HG03159 (cell line): ENCODE results near the gene TEX101.
"Not testable (repeated sequence)": the region's sequence is repeated elsewhere in the genome, so short reads cannot be mapped to it uniquely, and the experiment has no call there.

ENCODE experiments used
- ATAC-seq: cut with Tn5 transposase; IDR thresholded peaks from one replicate; pipeline ENCODE4 v1.9.1; 2021; ENCODE audit warnings: mild to moderate bottlenecking, moderate library complexity; ENCODE audit not compliant: unreplicated experiment

The TEX101 gene

GRCh38 chr19:43416951-43417623 is 2.4 kb downstream of the TEX101 start:
- no peak for ATAC-seq

- no peak for ATAC-seq
Measured at GRCh38 chr19:43420954-43421353, 6.3 kb downstream of the TEX101 start.

DNA sequence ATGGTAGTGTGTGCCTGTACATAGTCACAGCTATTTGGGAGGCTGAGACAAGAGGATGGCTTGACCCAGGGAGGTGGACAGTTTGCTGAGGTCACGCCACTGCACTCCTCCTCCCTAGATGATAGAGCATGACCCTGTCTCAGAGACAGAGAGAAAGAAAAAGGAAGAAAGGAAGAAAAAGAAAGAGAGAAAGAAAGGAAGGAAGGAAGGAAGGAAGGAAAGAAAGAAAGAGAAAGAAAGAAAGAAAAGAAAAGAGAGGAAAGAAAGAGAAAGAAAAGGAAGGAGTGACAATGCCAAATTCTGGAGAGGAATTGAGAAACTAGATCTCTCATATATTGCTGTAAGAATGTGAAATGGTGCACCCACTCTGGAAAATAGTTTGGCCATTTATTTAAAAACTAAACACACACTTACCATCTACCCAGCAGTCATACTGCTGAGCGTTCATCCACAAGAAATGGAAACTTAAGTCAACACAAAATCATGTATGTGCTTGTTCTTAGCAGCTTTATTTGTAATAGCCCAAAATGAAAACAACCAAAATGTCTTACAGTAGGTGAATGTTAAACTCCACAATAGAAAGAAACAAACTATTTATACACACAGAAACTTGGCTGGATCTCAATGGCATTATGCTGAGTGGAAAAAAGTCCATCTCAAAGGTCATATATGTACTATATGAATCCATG is 7.5 kb downstream of the TEX101 start:
- ATAC-seq = no peak

DNA sequence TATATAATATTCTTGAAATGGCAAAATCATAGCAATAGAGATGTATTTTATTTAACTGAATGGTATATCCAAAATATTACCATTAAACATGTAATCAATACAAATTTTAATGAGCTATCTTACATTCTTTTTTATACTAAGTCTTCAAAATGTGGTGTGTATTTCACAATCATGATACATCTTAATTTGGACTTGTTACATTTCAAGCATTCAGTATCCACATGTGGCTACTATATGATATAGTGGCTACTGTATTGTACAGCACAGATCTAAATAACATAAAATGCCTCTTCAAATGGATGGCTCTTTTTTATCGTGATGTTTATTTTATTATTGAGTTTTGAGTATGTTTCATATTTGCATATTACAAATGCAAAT is 8.0 kb downstream of the TEX101 start:
- no peak for ATAC-seq

DNA sequence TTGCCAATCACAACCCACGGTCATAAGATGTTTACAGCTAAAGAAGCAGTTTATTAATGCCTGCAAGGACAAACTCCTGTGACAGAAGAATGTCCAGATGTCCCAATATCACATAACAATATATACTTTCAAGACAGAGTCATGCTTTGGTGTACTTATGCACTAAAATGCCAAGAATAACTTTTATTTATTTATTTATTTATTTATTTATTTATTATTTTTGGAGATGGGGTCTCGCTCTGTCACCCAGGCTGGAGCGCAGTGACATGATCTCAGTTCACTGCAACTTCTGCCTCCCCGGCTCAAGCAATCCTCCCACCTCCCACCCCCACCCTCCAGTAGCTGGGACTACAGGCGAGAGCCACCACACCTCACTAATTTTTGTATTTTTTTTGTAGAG is 9.1 kb downstream of the TEX101 start:
- ATAC-seq = no peak

DNA sequence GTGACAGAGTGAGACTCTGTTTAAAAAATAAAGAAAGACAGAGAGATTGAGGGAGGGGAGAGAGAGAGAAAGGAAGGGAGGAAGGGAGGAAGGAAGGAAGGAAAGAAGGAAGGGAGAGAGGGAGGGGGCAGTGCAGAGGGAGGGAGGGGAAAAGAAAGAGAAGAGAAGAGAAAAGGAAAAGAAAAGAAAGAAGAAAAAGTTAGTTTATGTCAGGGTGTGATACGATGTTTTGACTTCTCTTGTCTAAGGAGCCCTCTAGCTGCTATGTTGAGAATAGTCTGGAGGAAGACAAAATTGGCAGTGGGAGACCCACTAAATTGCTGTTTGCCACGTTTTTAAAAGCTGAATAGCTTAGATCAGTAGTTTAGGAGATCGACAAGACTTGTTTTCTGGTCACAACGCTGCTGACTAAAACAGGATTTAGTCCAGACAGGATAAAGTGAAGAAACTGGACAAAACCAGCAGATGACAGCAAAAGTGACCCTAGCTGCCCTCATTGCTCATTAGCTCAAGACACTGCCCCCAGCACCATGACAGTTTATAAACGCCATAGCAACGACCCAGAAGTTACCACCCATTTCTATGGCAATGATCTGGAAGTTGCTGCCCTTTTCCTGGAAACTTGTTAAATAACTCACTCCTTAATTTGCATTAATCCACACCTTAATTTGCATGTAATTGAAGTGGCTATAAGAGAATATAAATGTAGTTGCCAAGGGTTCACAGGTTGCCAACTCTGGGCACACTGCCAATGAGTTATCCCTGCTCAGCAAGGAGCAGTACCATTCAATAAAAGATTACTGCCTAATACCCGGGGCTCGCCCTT is 11.1 kb downstream of the TEX101 start:
- ATAC-seq = no peak

DNA sequence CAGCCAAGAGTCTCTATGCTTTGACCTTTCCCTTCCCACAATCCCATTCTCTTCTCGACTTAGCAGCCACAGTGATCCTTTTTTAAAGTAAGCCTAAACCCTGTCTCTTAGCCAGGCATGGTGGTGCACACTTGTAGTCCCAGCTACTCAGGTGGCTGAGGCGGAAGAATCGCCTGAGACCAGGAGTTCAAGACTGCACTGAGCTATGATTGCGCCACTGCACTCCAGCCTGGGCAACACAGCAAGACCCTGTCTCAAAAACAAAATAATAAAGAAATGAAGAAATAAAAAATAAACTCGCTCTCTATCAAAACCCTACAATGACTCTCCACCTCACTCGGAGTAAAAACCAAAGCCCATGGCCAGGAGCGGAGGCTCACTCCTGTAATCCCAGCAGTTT is 14.7 kb downstream of the TEX101 start:
- ATAC-seq = no peak

- ATAC-seq = no peak
Measured at GRCh38 chr19:43430142-43430710, 15.5 kb downstream of the TEX101 start.

DNA sequence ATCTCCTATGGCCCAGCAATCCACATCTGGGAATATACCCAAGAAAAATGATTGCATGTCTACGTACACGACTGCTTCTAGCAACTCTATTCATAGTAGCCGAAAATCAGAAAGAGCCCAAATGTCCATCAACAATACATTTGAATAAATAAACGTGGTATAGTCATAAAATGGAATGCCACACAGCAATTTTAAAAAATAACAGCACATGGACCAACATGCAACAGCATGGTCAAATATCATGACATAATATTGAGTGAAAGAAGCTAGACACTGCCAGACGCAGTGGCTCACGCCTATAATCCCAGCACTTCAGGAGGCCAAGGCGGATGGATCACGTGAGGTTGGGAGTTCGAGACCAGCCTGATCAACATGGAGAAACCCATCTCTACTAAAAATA is 16.3 kb downstream of the TEX101 start:
- ATAC-seq = no peak

DNA sequence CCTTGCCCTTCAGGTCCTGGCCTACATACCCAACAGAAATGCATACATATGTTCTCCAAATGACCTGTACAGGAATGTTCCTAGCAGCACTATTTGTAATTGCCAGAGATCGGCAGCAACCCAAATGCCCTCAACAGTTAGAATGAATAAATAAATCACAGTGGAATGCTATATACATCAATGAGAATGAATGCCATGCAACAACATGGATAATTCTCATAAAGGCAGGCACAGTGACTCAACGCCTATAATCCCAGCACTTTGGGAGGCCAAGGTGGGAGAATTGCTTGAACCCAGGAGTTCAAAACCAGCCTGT is 18.6 kb downstream of the TEX101 start:
- ATAC-seq = no peak

DNA sequence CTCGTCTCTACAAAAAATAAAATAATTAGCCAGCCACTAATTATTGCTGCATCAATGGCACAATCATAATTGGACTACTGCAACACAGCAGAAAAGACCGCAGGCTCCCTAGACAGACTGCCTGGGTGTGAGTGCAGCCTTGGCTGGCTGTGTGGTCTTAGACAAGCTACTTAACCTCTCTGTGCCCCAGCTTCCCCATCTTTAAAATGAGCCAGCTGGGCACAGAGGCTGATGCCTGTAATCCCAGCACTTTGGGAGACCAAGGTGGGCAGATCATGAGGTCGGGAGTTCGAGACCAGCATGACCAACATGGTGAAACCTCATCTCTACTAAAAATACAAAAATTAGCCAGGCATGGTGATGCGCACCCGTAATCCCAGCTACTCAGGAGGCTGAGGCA is 19.0 kb downstream of the TEX101 start:
- no peak for ATAC-seq

DNA sequence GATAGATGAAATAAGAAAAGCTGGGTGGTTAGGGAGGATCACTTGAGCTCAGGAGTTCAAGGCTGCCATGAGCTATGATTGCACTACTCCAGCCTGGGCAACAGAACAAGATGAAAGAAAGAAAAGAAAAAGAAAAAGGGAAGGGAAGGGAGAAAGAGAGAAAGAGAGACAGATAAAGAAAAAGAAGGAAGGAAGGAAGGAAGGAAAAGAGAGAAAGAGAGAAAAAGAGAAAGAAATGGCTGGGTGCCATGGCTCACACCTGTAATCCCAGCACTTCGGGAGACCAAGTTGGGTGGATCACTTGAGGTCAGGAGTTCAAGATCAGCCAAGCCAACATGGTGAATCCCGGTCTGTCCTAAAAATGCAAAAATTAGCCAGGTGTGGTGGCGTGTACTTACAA is 21.1 kb downstream of the TEX101 start:
- ATAC-seq = no peak

DNA sequence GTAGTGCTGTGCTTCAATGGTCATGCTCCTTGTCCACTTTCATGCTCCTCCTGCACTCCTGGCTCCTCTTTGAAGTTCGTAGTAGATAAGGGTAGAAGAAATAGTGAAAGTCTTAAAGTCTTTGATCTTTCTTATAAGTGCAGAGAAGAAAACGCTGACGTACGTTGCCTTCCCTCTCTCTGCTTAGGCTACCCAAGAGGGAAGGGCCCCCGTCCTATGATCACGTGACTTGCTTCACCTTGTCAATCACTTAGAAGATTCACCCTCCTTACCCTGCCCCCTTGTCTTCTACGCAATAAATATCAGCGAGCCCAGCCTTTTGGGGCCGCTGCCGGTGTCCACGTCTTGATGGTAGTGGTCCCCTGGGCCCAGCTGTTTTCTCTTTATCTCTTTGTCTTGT is 22.6 kb downstream of the TEX101 start:
- not testable (repeated sequence) for ATAC-seq

DNA sequence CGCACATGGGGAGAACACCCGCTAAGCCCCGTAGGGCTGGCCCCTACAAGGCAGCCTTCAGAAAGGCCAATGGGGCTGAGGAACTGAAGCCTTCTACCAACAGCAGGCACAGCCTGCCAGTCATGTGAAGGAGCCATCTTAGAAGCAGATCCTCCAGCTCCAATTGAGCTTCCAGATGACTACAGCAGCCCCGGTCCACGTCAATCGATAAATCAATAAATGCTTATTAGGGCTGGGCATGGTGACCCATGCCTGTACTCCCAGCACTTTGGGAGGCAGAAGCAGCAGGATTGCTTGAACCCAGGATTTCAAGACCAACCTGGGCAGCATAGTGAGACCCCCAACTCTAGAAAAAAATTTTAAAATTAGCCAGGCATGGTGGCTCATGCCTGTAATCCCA is 23.0 kb downstream of the TEX101 start:
- no peak for ATAC-seq

DNA sequence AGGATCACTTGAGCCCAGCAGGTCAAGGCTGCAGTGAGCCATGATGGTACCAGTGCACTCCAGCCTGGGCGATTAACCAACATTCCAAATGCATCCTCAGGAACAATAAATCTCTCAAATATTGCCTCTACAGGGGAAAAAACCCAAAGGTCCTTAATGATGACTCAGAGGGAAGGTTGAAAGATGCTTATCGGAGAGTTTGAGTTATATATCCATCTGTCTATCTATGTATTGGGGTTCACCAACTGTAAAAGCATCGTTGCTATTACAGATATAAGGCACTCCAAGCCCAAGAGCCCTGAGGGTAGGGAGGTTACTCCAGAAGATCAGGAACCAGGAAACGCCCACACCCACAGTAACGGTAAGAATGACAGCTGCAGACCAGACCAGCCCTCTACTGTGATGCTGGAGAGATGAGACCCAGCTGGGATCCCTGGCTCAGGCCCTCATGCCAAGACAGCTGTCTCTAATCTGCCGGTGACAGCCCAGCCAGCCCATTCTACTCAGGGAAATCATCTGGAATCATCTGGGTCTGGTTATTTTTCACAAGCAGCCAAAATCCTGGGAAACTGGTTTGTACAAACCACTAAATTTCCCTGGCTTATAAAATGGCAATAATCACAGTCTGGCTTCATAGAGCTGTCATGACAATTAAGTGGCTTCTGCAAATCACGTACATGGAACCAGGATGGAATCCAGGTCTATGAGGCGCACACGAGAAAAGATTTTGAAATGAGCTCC is 23.8 kb downstream of the TEX101 start:
- no peak for ATAC-seq

DNA sequence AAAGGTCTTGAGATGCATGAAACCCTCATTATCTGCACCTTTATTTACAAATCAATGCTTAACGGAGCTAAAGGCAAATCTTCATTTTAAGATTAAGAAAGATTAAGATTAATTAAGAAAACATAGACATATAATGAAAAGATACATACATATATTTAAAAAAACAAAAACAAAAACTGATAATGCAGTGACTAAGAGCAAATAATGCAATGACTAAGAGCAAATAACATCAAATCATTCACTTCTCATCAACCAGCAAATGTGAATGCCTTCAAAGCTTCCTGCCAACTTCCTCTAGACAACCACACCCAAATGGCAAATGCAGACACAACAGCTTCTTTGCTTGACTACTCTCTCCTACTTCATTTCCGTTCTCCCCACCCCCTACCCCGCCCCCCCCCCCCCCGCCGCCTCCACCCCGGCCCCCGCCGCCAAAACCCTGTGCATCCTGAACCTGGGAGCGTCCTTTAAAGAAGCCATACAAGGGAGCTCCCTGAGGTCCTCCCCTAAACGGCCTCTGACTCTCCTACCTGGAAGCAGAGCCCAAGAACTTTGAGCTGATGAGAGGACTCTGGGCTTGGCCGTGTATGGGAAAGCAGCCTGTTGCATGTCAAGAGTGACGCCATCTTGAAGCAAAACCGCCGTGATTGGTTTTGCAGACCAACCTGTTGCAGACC is 24.5 kb downstream of the TEX101 start:
- ATAC-seq = no peak

- no peak for ATAC-seq
Measured at GRCh38 chr19:43439709-43440063, 25.0 kb downstream of the TEX101 start.

- no peak for ATAC-seq
Measured at GRCh38 chr19:43441716-43442115, 27.0 kb downstream of the TEX101 start.

- ATAC-seq = not testable (repeated sequence)
Measured at GRCh38 chr19:43444091-43444490, 29.4 kb downstream of the TEX101 start.

DNA sequence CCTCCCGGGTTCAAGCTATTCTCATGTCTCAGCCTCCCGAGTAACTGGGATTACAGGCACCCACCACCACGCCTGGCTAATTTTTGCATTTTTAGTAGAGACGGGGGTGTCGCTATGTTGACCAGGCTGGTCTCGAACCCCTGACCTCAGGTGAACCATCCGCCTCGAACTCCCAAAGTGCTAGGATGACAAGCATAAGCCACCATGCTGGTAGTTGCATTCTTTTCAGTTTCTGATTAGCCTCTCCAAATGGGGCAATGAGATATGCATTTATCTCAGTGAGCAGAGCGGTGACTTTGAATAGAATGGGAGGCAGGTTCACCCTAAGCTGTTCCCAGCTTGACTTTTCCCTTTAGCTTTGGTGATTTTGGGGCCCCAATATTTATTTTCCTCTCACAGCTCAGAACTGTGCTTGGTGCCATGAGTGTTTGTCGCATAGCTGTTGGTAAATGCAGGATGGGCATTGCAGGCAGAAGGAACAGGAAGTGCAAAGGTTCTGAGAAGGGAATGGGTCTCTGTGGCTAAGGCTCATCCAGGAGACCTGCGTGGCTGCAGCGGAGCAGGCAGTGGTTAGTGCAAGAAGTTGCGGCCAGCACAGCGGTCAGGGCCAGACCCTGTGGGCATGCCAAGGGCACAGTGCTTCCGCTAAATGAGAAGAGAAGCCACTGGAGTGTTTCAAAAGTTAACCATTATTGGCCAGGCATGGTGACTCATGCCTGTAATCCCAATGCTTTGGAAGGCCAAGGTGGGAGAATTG is 30.0 kb downstream of the TEX101 start:
- ATAC-seq = no peak
